ENCODE results near the gene SCART1. TPM values are rescaled to one million over a fixed set of nuclear protein-coding genes. Genes with fewer than 3 reads are reported as not detected.

The SCART1 gene
- total and polyA plus RNA-seq, 2 experiments from 2014 or later, result 0.89 to 5.6 TPM

DNA sequence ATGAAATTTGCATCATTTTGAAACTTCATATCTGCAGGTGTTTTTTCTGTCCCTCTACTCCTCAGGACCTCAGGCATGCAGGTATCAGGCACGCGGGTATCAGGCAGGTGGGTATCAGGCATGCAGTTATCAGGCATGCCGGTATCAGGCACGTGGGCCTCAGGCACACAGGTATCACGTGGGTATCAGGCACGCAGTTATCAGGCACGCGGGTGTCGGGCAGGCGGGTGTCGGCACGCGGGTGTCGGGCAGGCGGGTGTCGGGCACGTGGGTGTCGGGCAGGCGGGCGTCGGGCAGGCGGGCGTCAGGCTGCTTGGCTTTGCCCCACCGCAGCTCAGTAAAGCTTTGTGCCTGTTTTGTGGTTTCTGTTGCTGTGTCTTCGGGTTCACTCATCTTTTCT lies 38.0 kb upstream of the SCART1 start:
- TF ChIP-seq, protein P1, sequence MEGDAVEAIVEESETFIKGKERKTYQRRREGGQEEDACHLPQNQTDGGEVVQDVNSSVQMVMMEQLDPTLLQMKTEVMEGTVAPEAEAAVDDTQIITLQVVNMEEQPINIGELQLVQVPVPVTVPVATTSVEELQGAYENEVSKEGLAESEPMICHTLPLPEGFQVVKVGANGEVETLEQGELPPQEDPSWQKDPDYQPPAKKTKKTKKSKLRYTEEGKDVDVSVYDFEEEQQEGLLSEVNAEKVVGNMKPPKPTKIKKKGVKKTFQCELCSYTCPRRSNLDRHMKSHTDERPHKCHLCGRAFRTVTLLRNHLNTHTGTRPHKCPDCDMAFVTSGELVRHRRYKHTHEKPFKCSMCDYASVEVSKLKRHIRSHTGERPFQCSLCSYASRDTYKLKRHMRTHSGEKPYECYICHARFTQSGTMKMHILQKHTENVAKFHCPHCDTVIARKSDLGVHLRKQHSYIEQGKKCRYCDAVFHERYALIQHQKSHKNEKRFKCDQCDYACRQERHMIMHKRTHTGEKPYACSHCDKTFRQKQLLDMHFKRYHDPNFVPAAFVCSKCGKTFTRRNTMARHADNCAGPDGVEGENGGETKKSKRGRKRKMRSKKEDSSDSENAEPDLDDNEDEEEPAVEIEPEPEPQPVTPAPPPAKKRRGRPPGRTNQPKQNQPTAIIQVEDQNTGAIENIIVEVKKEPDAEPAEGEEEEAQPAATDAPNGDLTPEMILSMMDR (IDR thresholded peaks at IDR 0.05; ENCODE audit: low read depth, low read length), result no peak
- Histone ChIP-seq H3K27me3 (no peaks in the 10 kb centered on the region), H3K4me1 (ENCODE audit: low read depth) (no peaks in the 10 kb centered on the region), H3K36me3 (peaks cover 15% of the 10 kb centered on the region), H3K4me3 (no peak overlapping the region), H3K27ac (no peak overlapping the region), H3K9me3 (ENCODE audit: low read depth) (no peaks in the 10 kb centered on the region)
- DNase-seq (ENCODE audit: low read depth in 1 of 2, low spot score in 1 of 2), result no peak

DNA sequence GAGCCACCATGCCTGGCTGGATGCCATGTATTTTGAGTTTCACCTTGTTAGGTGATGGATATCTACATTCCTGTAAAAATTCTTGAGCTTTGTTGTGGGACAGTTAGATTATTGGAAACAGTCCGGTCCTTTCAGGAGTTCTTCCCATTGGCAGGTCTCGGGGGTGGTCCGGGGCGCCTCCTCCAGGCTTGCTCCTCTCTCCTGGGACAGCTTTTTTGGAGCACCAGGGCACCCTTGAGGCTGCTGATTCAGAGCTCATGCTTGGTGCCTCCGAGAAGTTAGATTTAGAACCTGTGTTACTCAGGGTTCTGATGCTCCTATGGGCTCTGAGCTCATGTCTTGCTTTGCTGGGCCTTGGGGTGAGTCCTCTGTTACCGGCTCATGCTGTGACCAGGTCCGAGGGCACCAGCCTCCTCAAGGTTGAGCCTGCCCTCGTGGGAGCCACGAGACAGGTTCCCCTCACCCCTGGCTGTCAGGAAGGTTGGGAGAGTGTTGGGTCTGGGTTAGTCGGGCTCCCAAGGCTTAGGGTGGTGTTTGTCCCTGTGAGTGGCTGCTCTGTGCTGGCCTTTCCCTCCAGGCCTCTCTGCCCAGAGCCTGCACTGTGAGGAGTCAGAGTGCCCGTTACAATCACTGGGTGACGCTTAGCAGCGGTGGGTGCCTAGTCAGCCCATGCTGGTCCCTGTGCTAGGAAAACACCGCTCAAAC lies 35.3 kb upstream of the SCART1 start:
- Histone ChIP-seq H3K4me3 (no peak overlapping the region), H3K9me3 (ENCODE audit: low read depth) (no peaks in the 10 kb centered on the region), H3K36me3 (peaks cover 3% of the 10 kb centered on the region), H3K4me1 (ENCODE audit: low read depth) (no peaks in the 10 kb centered on the region), H3K27ac (no peak overlapping the region), H3K27me3 (peaks cover 10% of the 10 kb centered on the region)
- no peak for DNase-seq (ENCODE audit: low read depth in 1 of 2, low spot score in 1 of 2)
- TF ChIP-seq, protein P1 (IDR thresholded peaks at IDR 0.05; ENCODE audit: low read depth, low read length), result no peak

GRCh38 chr10:133419211-133419950 lies 34.4 kb upstream of the SCART1 start:
- TF ChIP-seq, protein P1 (IDR thresholded peaks at IDR 0.05; ENCODE audit: low read depth, low read length), result no peak
- DNase-seq (ENCODE audit: low read depth in 1 of 2, low spot score in 1 of 2), result no peak

GRCh38 chr10:133420028-133420427 lies 33.7 kb upstream of the SCART1 start:
- Histone ChIP-seq H3K27me3 (peaks cover 17% of the 10 kb centered on the region), H3K4me1 (ENCODE audit: low read depth) (no peaks in the 10 kb centered on the region), H3K4me3 (no peak overlapping the region), H3K9me3 (ENCODE audit: low read depth) (no peaks in the 10 kb centered on the region), H3K36me3 (peaks cover 3% of the 10 kb centered on the region), H3K27ac (no peak overlapping the region)
- DNase-seq (ENCODE audit: low read depth in 1 of 2, low spot score in 1 of 2), result no peak
- TF ChIP-seq, protein P1 (IDR thresholded peaks at IDR 0.05; ENCODE audit: low read depth, low read length), result no peak

More at GRCh38 chr10:133419211-133419950, 34.4 kb upstream of the SCART1 start:
- Histone ChIP-seq H3K27ac (no peak overlapping the region), H3K36me3 (peaks cover 3% of the 10 kb centered on the region), H3K4me3 (no peak overlapping the region), H3K9me3 (ENCODE audit: low read depth) (no peaks in the 10 kb centered on the region), H3K4me1 (ENCODE audit: low read depth) (no peaks in the 10 kb centered on the region), H3K27me3 (peaks cover 13% of the 10 kb centered on the region)

DNA sequence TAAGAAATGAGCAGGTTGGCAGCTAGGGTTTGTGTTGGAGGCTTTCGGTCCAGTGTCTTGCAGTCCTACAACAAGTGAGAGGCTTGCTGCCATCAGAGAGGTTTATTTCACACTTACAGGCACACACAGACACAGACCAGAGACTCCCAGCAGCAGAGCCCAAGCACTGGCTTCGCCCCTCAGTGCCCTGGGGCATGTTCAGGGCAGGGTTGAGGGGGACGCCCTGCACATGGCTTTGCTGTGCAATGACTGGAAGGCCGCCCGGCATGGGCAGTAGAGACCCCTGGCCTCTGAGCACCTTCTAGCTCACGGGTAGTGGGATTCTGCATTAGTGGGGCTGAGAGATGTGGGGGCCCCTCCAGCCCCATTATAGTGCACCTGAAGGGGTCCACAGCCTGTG lies 33.2 kb upstream of the SCART1 start:
- no peak overlapping the region for H3K4me3 ChIP-seq
- H3K27me3 ChIP-seq, result peaks cover 18% of the 10 kb centered on the region
- H3K4me1 ChIP-seq (ENCODE audit: low read depth), result no peaks in the 10 kb centered on the region
- DNase-seq (ENCODE audit: low read depth in 1 of 2, low spot score in 1 of 2), result no peak
- peaks cover 3% of the 10 kb centered on the region for H3K36me3 ChIP-seq
- H3K27ac ChIP-seq, result no peak overlapping the region
- TF ChIP-seq, protein P1 (IDR thresholded peaks at IDR 0.05; ENCODE audit: low read depth, low read length), result no peak
- no peaks in the 10 kb centered on the region for H3K9me3 ChIP-seq (ENCODE audit: low read depth)

Measured in cardiac muscle cell (in vitro differentiated cells and primary cell).